Neural progenitor cell (in vitro differentiated cells): ENCODE measurements around the gene CTSW. TPM values are rescaled to one million over a fixed set of nuclear protein-coding genes. Genes with fewer than 3 reads are reported as not detected.

Experiments used
- DNase-seq: peaks from one replicate; pipeline ENCODE4 v3.0.0-alpha.2; 2016; ENCODE audit warnings: low spot score
- H2AFZ ChIP-seq: fragments of 200-600 bp; sonication (generic); replicated peaks from 2 replicates; pipeline ENCODE4 v1.6.1; 2016; ENCODE audit warnings: antibody characterized with exemption
- H3F3A ChIP-seq: fragments of 200-600 bp; sonication (generic); 2 replicates; pipeline ENCODE4 v1.6.1; 2016; ENCODE audit warnings: antibody characterized with exemption, low read depth
- H3K27ac ChIP-seq: fragments of 200-600 bp; sonication (generic); 2 replicates; pipeline ENCODE4 v1.5.1; 2016; ENCODE audit warnings: mild to moderate bottlenecking
- H3K27me3 ChIP-seq: fragments of 200-600 bp; sonication (generic); 2 replicates; pipeline ENCODE4 v1.6.1; 2016; ENCODE audit warnings: mild to moderate bottlenecking, moderate library complexity
- H3K36me3 ChIP-seq: fragments of 200-600 bp; sonication (generic); 2 replicates; pipeline ENCODE4 v1.5.1; 2016
- H3K4me1 ChIP-seq: fragments of 200-600 bp; sonication (generic); 2 replicates; pipeline ENCODE4 v1.6.1; 2016; ENCODE audit warnings: mixed run types
- H3K4me2 ChIP-seq: fragments of 200-600 bp; sonication (generic); 2 replicates; pipeline ENCODE4 v1.6.1; 2016
- H3K4me3 ChIP-seq: fragments of 200-600 bp; sonication (generic); 2 replicates; pipeline ENCODE4 v1.5.1; 2016
- H3K79me2 ChIP-seq: fragments of 200-600 bp; sonication (generic); 2 replicates; pipeline ENCODE4 v1.6.1; 2016; ENCODE audit warnings: low read depth
- H3K9ac ChIP-seq: fragments of 200-600 bp; sonication (generic); 2 replicates; pipeline ENCODE4 v1.6.1; 2016
- H3K9me3 ChIP-seq: fragments of 200-600 bp; sonication (generic); 2 replicates; pipeline ENCODE4 v1.5.1; 2016; ENCODE audit warnings: low read depth
- H4K20me1 ChIP-seq: fragments of 200-600 bp; sonication (generic); 2 replicates; pipeline ENCODE4 v1.6.1; 2016; ENCODE audit warnings: low read depth
- H3K27ac Mint-ChIP-seq: 3 replicates; pipeline ENCODE4 v1.8.0; 2021; ENCODE audit warnings: mixed read lengths
- H3K27me3 Mint-ChIP-seq: 2 replicates; pipeline ENCODE4 v1.8.0; 2022; ENCODE audit warnings: low read depth, mild to moderate bottlenecking, inconsistent platforms, moderate library complexity, mixed read lengths; ENCODE audit not compliant: insufficient read depth
- H3K36me3 Mint-ChIP-seq: 3 replicates; pipeline ENCODE4 v1.8.0; 2021; ENCODE audit warnings: mixed read lengths
- H3K4me1 Mint-ChIP-seq: 3 replicates; pipeline ENCODE4 v1.8.0; 2021; ENCODE audit warnings: mixed read lengths
- H3K4me3 Mint-ChIP-seq: 3 replicates; pipeline ENCODE4 v1.8.0; 2021; ENCODE audit warnings: mild to moderate bottlenecking, moderate library complexity, mixed read lengths
- H3K9me3 Mint-ChIP-seq: 3 replicates; pipeline ENCODE4 v1.8.0; 2020; ENCODE audit warnings: mixed read lengths
- CTCF ChIP-seq: fragments of 200-600 bp; sonication (generic); IDR thresholded peaks from 2 replicates; pipeline ENCODE4 v1.5.1; 2017; ENCODE audit warnings: antibody characterized with exemption, mild to moderate bottlenecking
- EZH2 ChIP-seq: fragments of 200-600 bp; sonication (generic); IDR thresholded peaks from 2 replicates; pipeline ENCODE4 v1.6.1; 2017; ENCODE audit warnings: antibody characterized with exemption, mild to moderate bottlenecking, moderate library complexity
- EZH2phosphoT487 ChIP-seq: fragments of 200-600 bp; sonication (generic); IDR thresholded peaks from 2 replicates; pipeline ENCODE4 v1.6.1; 2017; ENCODE audit warnings: antibody characterized with exemption
- total RNA-seq: library from RNA; depleted of rRNA; stranded (reverse); fragments of >200 nt; gene quantifications from 2 replicates; pipeline ENCODE4 v1.2.3, GENCODE V29; 2015; ENCODE audit warnings: low replicate concordance

Gene CTSW
- total RNA-seq, 1 donor from 2014 or later: not detected

GRCh38 chr11:65868907-65869306, 10.7 kb upstream of the CTSW start:
- Mint-ChIP-seq H3K27ac (no peak overlapping the region), H3K27me3 (peaks cover 18% of the 10 kb centered on the region)

GRCh38 chr11:65869643-65870306, 9.9 kb upstream of the CTSW start:
- H4K20me1 ChIP-seq: peaks cover 11% of the 10 kb centered on the region
- H3K9ac ChIP-seq: no peak overlapping the region
- Mint-ChIP-seq H3K4me1 (peaks cover 35% of the 10 kb centered on the region), H3K36me3 (peaks cover 2% of the 10 kb centered on the region), H3K4me3 (no peak overlapping the region), H3K27me3 (peaks cover 17% of the 10 kb centered on the region), H3K9me3 (no peaks in the 10 kb centered on the region), H3K27ac (no peak overlapping the region)
- H2AFZ ChIP-seq: no peak overlapping the region
- no peaks in the 10 kb centered on the region for H3K9me3 ChIP-seq
- no peak overlapping the region for H3K4me3 ChIP-seq
- no peak overlapping the region for H3K27ac ChIP-seq
- no peaks in the 10 kb centered on the region for H3K36me3 ChIP-seq
- TF ChIP-seq EZH2 (no peak), EZH2phosphoT487 (no peak), CTCF (no peak)
- H3K4me2 ChIP-seq: no peak overlapping the region
- peaks cover 17% of the 10 kb centered on the region for H3K27me3 ChIP-seq
- no peak for DNase-seq
- no peaks in the 10 kb centered on the region for H3K79me2 ChIP-seq
- peaks cover 29% of the 10 kb centered on the region for H3F3A ChIP-seq
- H3K4me1 ChIP-seq: peaks cover 4% of the 10 kb centered on the region

More at GRCh38 chr11:65868907-65869306, 10.7 kb upstream of the CTSW start:
- DNase-seq: no peak
- no peaks in the 10 kb centered on the region for H3K79me2 ChIP-seq
- Mint-ChIP-seq H3K4me1 (peaks cover 35% of the 10 kb centered on the region), H3K4me3 (no peak overlapping the region), H3K9me3 (no peaks in the 10 kb centered on the region), H3K36me3 (peaks cover 4% of the 10 kb centered on the region)
- no peak overlapping the region for H3K27ac ChIP-seq
- no peak overlapping the region for H2AFZ ChIP-seq
- H3K9me3 ChIP-seq: no peaks in the 10 kb centered on the region
- H3K4me1 ChIP-seq: peaks cover 4% of the 10 kb centered on the region
- H3K4me2 ChIP-seq: no peak overlapping the region
- no peaks in the 10 kb centered on the region for H3K36me3 ChIP-seq
- peaks cover 11% of the 10 kb centered on the region for H4K20me1 ChIP-seq
- peaks cover 29% of the 10 kb centered on the region for H3F3A ChIP-seq
- peaks cover 17% of the 10 kb centered on the region for H3K27me3 ChIP-seq
- TF ChIP-seq EZH2phosphoT487: no peak
- no peak for TF ChIP-seq EZH2
- no peak for TF ChIP-seq CTCF
- H3K9ac ChIP-seq: no peak overlapping the region
- H3K4me3 ChIP-seq: no peak overlapping the region

GRCh38 chr11:65870307-65870658, 9.4 kb upstream of the CTSW start:
- Mint-ChIP-seq H3K9me3 (no peaks in the 10 kb centered on the region), H3K27ac (peak overlapping the region; percentile 25), H3K4me1 (peaks cover 35% of the 10 kb centered on the region), H3K36me3 (no peaks in the 10 kb centered on the region), H3K4me3 (peak overlapping the region; percentile 57), H3K27me3 (peaks cover 17% of the 10 kb centered on the region)
- H3K79me2 ChIP-seq: no peaks in the 10 kb centered on the region
- H3K9me3 ChIP-seq: no peaks in the 10 kb centered on the region
- H4K20me1 ChIP-seq: peaks cover 11% of the 10 kb centered on the region
- TF ChIP-seq EZH2phosphoT487 (no peak), CTCF (no peak)
- H3K9ac ChIP-seq: no peak overlapping the region
- H2AFZ ChIP-seq: no peak overlapping the region
- H3K36me3 ChIP-seq: no peaks in the 10 kb centered on the region
- H3K4me2 ChIP-seq: no peak overlapping the region
- no peak overlapping the region for H3K27ac ChIP-seq
- no peak for DNase-seq
- H3K4me1 ChIP-seq: peaks cover 4% of the 10 kb centered on the region
- H3K27me3 ChIP-seq: peaks cover 17% of the 10 kb centered on the region
- peaks cover 29% of the 10 kb centered on the region for H3F3A ChIP-seq
- no peak overlapping the region for H3K4me3 ChIP-seq
